Measurements from ENCODE around the gene BHLHE23.

BHLHE23 gene

DNA sequence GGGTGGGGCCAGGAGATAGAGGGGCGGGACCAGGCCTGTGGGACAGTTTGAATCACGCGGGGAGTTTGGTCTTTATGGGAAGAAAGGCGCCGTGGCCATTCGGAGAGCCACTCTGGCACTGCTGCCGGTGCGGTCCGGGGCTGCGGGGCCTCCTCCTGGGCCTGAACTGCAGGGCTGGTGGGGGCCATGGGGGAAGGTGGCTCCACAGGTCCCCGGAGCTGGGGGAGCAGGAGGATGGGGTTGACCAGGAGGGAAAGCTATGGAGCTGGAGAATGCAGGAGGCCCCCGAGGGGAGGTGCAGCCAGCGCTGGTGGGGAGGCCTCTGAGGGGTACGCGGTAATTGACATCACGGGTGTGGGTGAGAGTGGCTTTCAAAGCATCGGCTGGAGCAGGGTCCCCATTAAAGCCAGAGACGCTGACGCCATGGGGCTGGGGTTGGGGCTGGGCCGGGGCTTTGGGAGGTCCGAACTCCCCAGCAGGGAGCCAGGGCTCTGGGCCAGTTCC lies 1.8 kb upstream of the BHLHE23 start:
- Histone ChIP-seq H3K9ac (ENCODE audit: low read depth, low read length, poor library complexity) (no peak overlapping the region), H3K14ac (ENCODE audit: low read length) (peak overlapping the region; percentile 56), H3K4ac (ENCODE audit: low read length) (no peak overlapping the region), H3K27ac (replicated peaks; ENCODE audit: low read length) (no peak overlapping the region), H3K79me1 (ENCODE audit: low read depth, low read length) (peaks cover 3% of the 10 kb centered on the region), H4K8ac (ENCODE audit: low read depth, low read length) (no peak overlapping the region), H2AK5ac (ENCODE audit: low read depth, low read length) (peak overlapping the region; percentile 16), H2BK120ac (ENCODE audit: low read depth, low read length) (peak overlapping the region; percentile 64), H3K4me1 (ENCODE audit: control insufficient read depth in 2 of 2, insufficient read depth in 1 of 2, low read depth in 1 of 2, low read length in 2 of 2) (peaks cover 7 to 18% of the 10 kb centered on the region in 2 donors), H3K4me3 (ENCODE audit: low read length in 2 of 2) (peak overlapping the region in 1 of 2 donors; percentile 14), H3K4me2 (ENCODE audit: insufficient read depth, low read length, poor library complexity, severe bottlenecking) (peak overlapping the region; percentile 18), H2BK5ac (ENCODE audit: low read length) (peak overlapping the region; percentile 60), H3K23ac (ENCODE audit: low read depth, low read length, poor library complexity) (peak overlapping the region; percentile 94), H3K18ac (ENCODE audit: low read length) (peak overlapping the region; percentile 85), H4K91ac (ENCODE audit: low read depth, low read length, poor library complexity) (no peak overlapping the region), H3K27me3 (ENCODE audit: control insufficient read depth in 3 of 3, insufficient read depth in 3 of 3, low read depth in 1 of 3, low read length in 3 of 3) (peaks cover 49 to 73% (median 60%) of the 10 kb centered on the region in 3 experiments), H3K36me3 (replicated peaks in 1 of 2; ENCODE audit: control insufficient read depth in 2 of 2, insufficient read depth in 2 of 2, low read length in 2 of 2) (no peaks in the 10 kb centered on the region), H2BK12ac (ENCODE audit: low read length) (peak overlapping the region; percentile 16), H2BK15ac (ENCODE audit: low read length) (peak overlapping the region; percentile 89), H2AFZ (ENCODE audit: low read length) (peak overlapping the region; percentile 45), H3K9me3 (replicated peaks in 1 of 2; ENCODE audit: control insufficient read depth in 2 of 2, insufficient read depth in 1 of 2, low read depth in 1 of 2, low read length in 2 of 2) (peaks cover 4 to 12% of the 10 kb centered on the region in 2 donors)
- no peak for DNase-seq (ENCODE audit: low spot score)
- no CpG with 5 or more reads among the region's 21 CpGs for WGBS, 2 donors (ENCODE audit: extremely low coverage in 2 of 2, insufficient read length in 2 of 2, insufficient replicate concordance in 1 of 2)

DNA sequence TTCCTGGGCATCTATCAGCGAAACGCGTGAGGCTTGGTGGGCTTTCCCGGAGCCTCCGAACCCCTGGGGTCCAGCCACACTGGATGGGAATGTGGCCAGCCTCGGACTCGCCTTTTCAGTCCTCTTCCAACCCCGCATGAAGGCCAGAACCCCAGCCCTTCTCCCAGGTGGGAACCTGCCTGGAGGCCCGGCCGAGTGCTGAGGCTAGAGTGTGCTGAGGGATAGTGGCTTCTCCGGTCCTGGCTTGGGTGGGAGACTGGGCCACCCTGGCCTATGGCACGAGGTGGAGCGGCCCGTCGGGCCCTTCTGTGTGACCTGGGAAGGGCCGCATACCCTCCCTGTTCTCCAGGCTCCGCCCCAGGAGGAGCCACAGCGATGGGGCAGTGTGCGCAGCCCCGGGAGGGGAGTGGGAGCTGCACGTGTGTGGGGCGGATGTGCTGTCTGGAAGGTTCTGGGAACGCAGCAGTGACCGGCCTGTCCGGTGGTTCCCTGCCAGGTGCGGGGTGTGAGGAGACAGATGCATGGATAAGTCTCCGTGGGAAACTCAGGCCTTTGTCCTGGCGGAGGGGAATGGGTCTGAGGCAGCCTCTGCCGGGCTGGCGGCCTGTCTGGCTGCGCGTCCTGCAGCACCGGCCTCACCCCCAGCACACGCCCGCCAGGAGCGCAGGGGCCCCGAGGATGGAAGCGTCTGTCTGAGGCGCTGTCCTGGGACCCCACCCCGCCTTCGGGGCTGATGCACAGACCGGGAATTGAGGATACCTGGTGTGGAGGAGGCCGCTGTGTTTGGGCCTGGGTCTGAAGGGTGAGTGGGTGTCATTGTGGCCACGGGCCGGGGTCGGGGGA lies 1.1 kb upstream of the BHLHE23 start:
- no peak for DNase-seq (ENCODE audit: low spot score)
- Histone ChIP-seq H2BK120ac (ENCODE audit: low read depth, low read length) (peak overlapping the region; percentile 64), H3K36me3 (replicated peaks in 1 of 2; ENCODE audit: control insufficient read depth in 2 of 2, insufficient read depth in 2 of 2, low read length in 2 of 2) (no peaks in the 10 kb centered on the region), H2BK12ac (ENCODE audit: low read length) (peak overlapping the region; percentile 49), H3K9me3 (replicated peaks in 1 of 2; ENCODE audit: control insufficient read depth in 2 of 2, insufficient read depth in 1 of 2, low read depth in 1 of 2, low read length in 2 of 2) (peaks cover 4 to 5% of the 10 kb centered on the region in 2 donors), H4K8ac (ENCODE audit: low read depth, low read length) (peak overlapping the region; percentile 9), H3K27me3 (ENCODE audit: control insufficient read depth in 3 of 3, insufficient read depth in 3 of 3, low read depth in 1 of 3, low read length in 3 of 3) (peaks cover 52 to 80% (median 67%) of the 10 kb centered on the region in 3 experiments), H3K9ac (ENCODE audit: low read depth, low read length, poor library complexity) (peak overlapping the region; percentile 37), H3K4me2 (ENCODE audit: insufficient read depth, low read length, poor library complexity, severe bottlenecking) (peak overlapping the region; percentile 3), H3K4me1 (ENCODE audit: control insufficient read depth in 2 of 2, insufficient read depth in 1 of 2, low read depth in 1 of 2, low read length in 2 of 2) (peaks cover 7 to 21% of the 10 kb centered on the region in 2 donors), H2AK5ac (ENCODE audit: low read depth, low read length) (peak overlapping the region; percentile 16), H2BK5ac (ENCODE audit: low read length) (peak overlapping the region; percentile 60), H4K91ac (ENCODE audit: low read depth, low read length, poor library complexity) (no peak overlapping the region), H3K18ac (ENCODE audit: low read length) (peak overlapping the region; percentile 94), H2AFZ (ENCODE audit: low read length) (no peak overlapping the region), H3K27ac (replicated peaks; ENCODE audit: low read length) (no peak overlapping the region), H3K14ac (ENCODE audit: low read length) (peak overlapping the region; percentile 56), H3K79me1 (ENCODE audit: low read depth, low read length) (peaks cover 3% of the 10 kb centered on the region), H3K4ac (ENCODE audit: low read length) (no peak overlapping the region), H2BK15ac (ENCODE audit: low read length) (peak overlapping the region; percentile 89), H3K4me3 (ENCODE audit: low read length in 2 of 2) (no peak overlapping the region), H3K23ac (ENCODE audit: low read depth, low read length, poor library complexity) (peak overlapping the region; percentile 94)
- WGBS, 2 donors (ENCODE audit: extremely low coverage in 2 of 2, insufficient read length in 2 of 2, insufficient replicate concordance in 1 of 2), result no CpG with 5 or more reads among the region's 46 CpGs

DNA sequence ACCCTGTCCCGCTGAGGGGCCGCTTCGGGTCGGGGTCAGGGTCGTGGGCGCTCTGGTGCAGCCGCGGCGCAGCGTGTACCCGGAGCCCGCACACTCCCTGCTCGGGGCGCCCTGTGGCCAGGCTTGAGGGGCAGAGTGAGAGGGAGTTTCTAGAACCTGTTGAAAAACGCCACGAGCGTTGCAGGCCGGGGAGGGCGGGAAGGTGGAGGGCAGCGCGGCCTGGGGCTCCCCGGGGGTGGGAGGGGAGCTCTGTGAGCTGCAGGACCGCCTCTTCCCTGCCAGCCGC lies 539 bp upstream of the BHLHE23 start:
- H3K18ac ChIP-seq (ENCODE audit: low read length), result peak overlapping the region; percentile 94
- no peak overlapping the region for H4K91ac ChIP-seq (ENCODE audit: low read depth, low read length, poor library complexity)
- H3K4me2 ChIP-seq (ENCODE audit: insufficient read depth, low read length, poor library complexity, severe bottlenecking), result peak overlapping the region; percentile 73
- peak overlapping the region; percentile 4 for H2AK5ac ChIP-seq (ENCODE audit: low read depth, low read length)
- peak overlapping the region; percentile 91 for H3K23ac ChIP-seq (ENCODE audit: low read depth, low read length, poor library complexity)
- peak overlapping the region; percentile 39 for H2BK5ac ChIP-seq (ENCODE audit: low read length)
- peak overlapping the region in 1 of 2 donors; percentile 59 for H3K4me3 ChIP-seq (ENCODE audit: low read length in 2 of 2)
- no peaks in the 10 kb centered on the region for H3K36me3 ChIP-seq (replicated peaks in 1 of 2; ENCODE audit: control insufficient read depth in 2 of 2, insufficient read depth in 2 of 2, low read length in 2 of 2)
- H3K79me1 ChIP-seq (ENCODE audit: low read depth, low read length), result peaks cover 3% of the 10 kb centered on the region
- peak overlapping the region; percentile 83 for H2AFZ ChIP-seq (ENCODE audit: low read length)
- peaks cover 7 to 21% of the 10 kb centered on the region in 2 donors for H3K4me1 ChIP-seq (ENCODE audit: control insufficient read depth in 2 of 2, insufficient read depth in 1 of 2, low read depth in 1 of 2, low read length in 2 of 2)
- no peak overlapping the region for H3K4ac ChIP-seq (ENCODE audit: low read length)
- no CpG with 5 or more reads among the region's 24 CpGs for WGBS, 2 donors (ENCODE audit: extremely low coverage in 2 of 2, insufficient read length in 2 of 2, insufficient replicate concordance in 1 of 2)
- peak overlapping the region; percentile 55 for H2BK15ac ChIP-seq (ENCODE audit: low read length)
- H2BK120ac ChIP-seq (ENCODE audit: low read depth, low read length), result no peak overlapping the region
- peak overlapping the region; percentile 49 for H2BK12ac ChIP-seq (ENCODE audit: low read length)
- peak overlapping the region; percentile 9 for H4K8ac ChIP-seq (ENCODE audit: low read depth, low read length)
- H3K9me3 ChIP-seq (replicated peaks in 1 of 2; ENCODE audit: control insufficient read depth in 2 of 2, insufficient read depth in 1 of 2, low read depth in 1 of 2, low read length in 2 of 2), result peaks cover 0 to 2% of the 10 kb centered on the region in 2 donors
- DNase-seq (ENCODE audit: low spot score), result no peak
- H3K9ac ChIP-seq (ENCODE audit: low read depth, low read length, poor library complexity), result no peak overlapping the region
- no peak overlapping the region for H3K14ac ChIP-seq (ENCODE audit: low read length)
- H3K27ac ChIP-seq (replicated peaks; ENCODE audit: low read length), result no peak overlapping the region
- H3K27me3 ChIP-seq (ENCODE audit: control insufficient read depth in 3 of 3, insufficient read depth in 3 of 3, low read depth in 1 of 3, low read length in 3 of 3), result peaks cover 53 to 86% (median 72%) of the 10 kb centered on the region in 3 experiments

DNA sequence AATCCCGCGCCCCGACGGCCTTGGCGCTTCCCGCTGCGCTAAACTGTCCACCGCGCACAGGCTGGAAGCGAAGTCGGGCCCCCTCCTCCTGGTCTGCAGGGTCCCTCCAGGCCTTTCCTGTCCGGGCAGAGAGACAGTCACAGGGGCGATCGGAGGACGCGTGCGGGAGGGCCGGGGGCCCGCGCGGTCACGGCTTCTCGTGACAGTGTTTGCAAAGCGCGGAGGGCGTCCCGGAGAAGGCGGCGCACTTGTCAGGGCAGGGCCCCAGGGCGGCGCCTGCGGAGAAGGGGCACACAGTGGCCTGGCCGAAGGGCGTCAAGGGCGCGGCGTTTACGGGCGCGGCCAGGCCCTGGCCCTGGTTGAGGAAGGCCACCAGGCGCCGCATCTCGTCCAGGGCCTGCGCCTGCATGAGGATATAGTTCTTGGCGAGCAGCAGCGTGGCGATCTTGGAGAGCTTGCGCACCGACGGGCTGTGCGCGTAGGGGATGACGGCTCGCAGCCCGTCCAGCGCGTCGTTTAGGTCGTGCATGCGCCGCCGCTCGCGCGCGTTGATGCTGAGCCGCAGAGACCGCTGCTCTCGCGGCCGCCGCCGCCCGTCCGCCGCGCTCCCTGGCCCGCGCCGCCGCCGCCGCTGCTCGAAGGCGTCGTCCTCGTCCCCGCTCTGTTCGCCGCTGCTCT lies 763 bp downstream of the BHLHE23 start:
- H2BK120ac ChIP-seq (ENCODE audit: low read depth, low read length), result no peak overlapping the region
- peak overlapping the region in 1 of 2 donors; percentile 60 for H3K4me3 ChIP-seq (ENCODE audit: low read length in 2 of 2)
- no peak overlapping the region for H4K91ac ChIP-seq (ENCODE audit: low read depth, low read length, poor library complexity)
- no peak overlapping the region for H4K8ac ChIP-seq (ENCODE audit: low read depth, low read length)
- peak overlapping the region; percentile 84 for H2BK12ac ChIP-seq (ENCODE audit: low read length)
- peak overlapping the region; percentile 83 for H2AFZ ChIP-seq (ENCODE audit: low read length)
- peak overlapping the region; percentile 73 for H3K4me2 ChIP-seq (ENCODE audit: insufficient read depth, low read length, poor library complexity, severe bottlenecking)
- H3K79me1 ChIP-seq (ENCODE audit: low read depth, low read length), result peaks cover 3% of the 10 kb centered on the region
- DNase-seq (ENCODE audit: low spot score), result no peak
- H2BK15ac ChIP-seq (ENCODE audit: low read length), result no peak overlapping the region
- no peak overlapping the region for H2BK5ac ChIP-seq (ENCODE audit: low read length)
- no peak overlapping the region for H3K27ac ChIP-seq (replicated peaks; ENCODE audit: low read length)
- no peaks in the 10 kb centered on the region for H3K36me3 ChIP-seq (replicated peaks in 1 of 2; ENCODE audit: control insufficient read depth in 2 of 2, insufficient read depth in 2 of 2, low read length in 2 of 2)
- H3K14ac ChIP-seq (ENCODE audit: low read length), result no peak overlapping the region
- peak overlapping the region; percentile 89 for H3K23ac ChIP-seq (ENCODE audit: low read depth, low read length, poor library complexity)
- H3K18ac ChIP-seq (ENCODE audit: low read length), result peak overlapping the region; percentile 80
- peaks cover 53 to 89% (median 81%) of the 10 kb centered on the region in 3 experiments for H3K27me3 ChIP-seq (ENCODE audit: control insufficient read depth in 3 of 3, insufficient read depth in 3 of 3, low read depth in 1 of 3, low read length in 3 of 3)
- H2AK5ac ChIP-seq (ENCODE audit: low read depth, low read length), result peak overlapping the region; percentile 74
- peak overlapping the region; percentile 44 for H3K9ac ChIP-seq (ENCODE audit: low read depth, low read length, poor library complexity)
- WGBS, 2 donors (ENCODE audit: extremely low coverage in 2 of 2, insufficient read length in 2 of 2, insufficient replicate concordance in 1 of 2), result no CpG with 5 or more reads among the region's 90 CpGs
- no peak overlapping the region for H3K4ac ChIP-seq (ENCODE audit: low read length)
- H3K4me1 ChIP-seq (ENCODE audit: control insufficient read depth in 2 of 2, insufficient read depth in 1 of 2, low read depth in 1 of 2, low read length in 2 of 2), result peaks cover 7 to 21% of the 10 kb centered on the region in 2 donors
- no peaks in the 10 kb centered on the region for H3K9me3 ChIP-seq (replicated peaks in 1 of 2; ENCODE audit: control insufficient read depth in 2 of 2, insufficient read depth in 1 of 2, low read depth in 1 of 2, low read length in 2 of 2)
